K562 (cell line): ENCODE measurements around the gene WIF1. TPM values are rescaled to one million over a fixed set of nuclear protein-coding genes. Genes with fewer than 3 reads are reported as not detected.
A peak's percentile ranks its signal among the peaks of the same experiment; 100 is the strongest.

Source experiments
- ATAC-seq: fragments of 200-7000 bp; cut with Tn5 transposase; 3 replicates; pipeline ENCODE4 v1.9.1; 2020; ENCODE audit warnings: moderate library complexity
- BruUV-seq: library from RNA; stranded (reverse); fragments of 400-500 nt; replicated peaks from 2 replicates; lab custom pipeline; 2021; lab: Mats Ljungman, UMichigan
- CTCF ChIA-PET: fragments of 300-600 bp; formaldehyde crosslinking; extraction: SDS; loops from one replicate; lab custom pipeline; 2021; ENCODE audit warnings: low intra/inter-chr PET ratio; lab: Yijun Ruan, JAX
- POLR2A ChIA-PET: fragments of 300-600, 350-650 bp; sonication (Branson Sonifier 250); formaldehyde crosslinking; extraction: SDS; loops from one replicate; lab custom pipeline; 2021; ENCODE audit warnings: antibody characterized with exemption, inconsistent platforms; lab: Yijun Ruan, JAX
- DNase-seq, 4 experiments: peaks; one replicate each; pipeline versions ENCODE4 v3.0.0 to v3.0.0-alpha.2; 2011 to 2018; ENCODE audit warnings: low spot score in 3 of 4, mixed read lengths in 3 of 4; ENCODE audit errors: extremely low read depth in 1 of 4
- FAIRE-seq: peaks from 2 replicates; lab custom pipeline; 2011; peaks lifted over from hg19 to GRCh38; lab: Jason Lieb, UNC
- H2AFZ ChIP-seq: 2 replicates; pipeline ENCODE4 v1.6.0; 2011; ENCODE audit warnings: low read depth, low read length, control low read depth, inconsistent platforms
- H3K27ac ChIP-seq: fragments of 200-600 bp; 3 replicates; pipeline ENCODE4 v1.8.0; 2011; ENCODE audit warnings: low read depth, mild to moderate bottlenecking, control low read depth, inconsistent platforms, low read length, moderate library complexity, mixed read lengths; ENCODE audit errors: extremely low read depth
- H3K27me3 ChIP-seq, 2 experiments: fragments of 300-600 bp in 1 of 2; 2 replicates in 1 of 2; 3 replicates in 1 of 2; pipeline versions ENCODE4 v1.6.0 to v1.8.0; 2011; ENCODE audit warnings: inconsistent platforms in 2 of 2, low read length in 2 of 2, mild to moderate bottlenecking in 1 of 2, mixed read lengths in 1 of 2, moderate library complexity in 1 of 2; ENCODE audit not compliant: control insufficient read depth in 2 of 2, insufficient read depth in 2 of 2
- H3K36me3 ChIP-seq: fragments of 300-600 bp; 3 replicates; pipeline ENCODE4 v1.8.0; 2011; ENCODE audit warnings: mild to moderate bottlenecking, low read length, inconsistent platforms; ENCODE audit not compliant: control insufficient read depth, insufficient read depth
- H3K4me1 ChIP-seq, 2 experiments: fragments of 200-600 bp in 1 of 2; replicated peaks in 1 of 2; 2 replicates in 1 of 2; 3 replicates in 1 of 2; pipeline versions ENCODE4 v1.5.1 to v1.8.0; 2011; ENCODE audit warnings: inconsistent platforms in 2 of 2, low read length in 2 of 2, mild to moderate bottlenecking in 1 of 2, mixed read lengths in 1 of 2, moderate library complexity in 1 of 2; ENCODE audit not compliant: control insufficient read depth in 2 of 2, insufficient read depth in 2 of 2
- H3K4me2 ChIP-seq: 2 replicates; pipeline ENCODE4 v1.6.1; 2011; ENCODE audit warnings: low read length, control low read depth, inconsistent platforms, mixed read lengths; ENCODE audit not compliant: insufficient read depth
- H3K4me3 ChIP-seq: fragments of 200-600 bp; sonication (generic), shearing (Covaris generic); 2 replicates; pipeline ENCODE4 v1.5.1; 2016; ENCODE audit warnings: control low read depth, inconsistent platforms
- H3K79me2 ChIP-seq: fragments of 200-600 bp; 3 replicates; pipeline ENCODE4 v1.8.0; 2011; ENCODE audit warnings: low read length, inconsistent platforms; ENCODE audit not compliant: control insufficient read depth, insufficient read depth
- H3K9ac ChIP-seq, 2 experiments: 2 replicates each; pipeline versions ENCODE4 v1.6.0 to v1.6.1; 2011; ENCODE audit warnings: low read depth in 2 of 2, low read length in 2 of 2, control low read depth in 1 of 2, inconsistent platforms in 1 of 2, mild to moderate bottlenecking in 1 of 2, mixed read lengths in 1 of 2; ENCODE audit not compliant: insufficient read depth in 1 of 2
- H3K9me1 ChIP-seq: one replicate; pipeline ENCODE4 v1.6.0; 2011; ENCODE audit warnings: inconsistent platforms, mild to moderate bottlenecking, low read length, moderate library complexity; ENCODE audit not compliant: control insufficient read depth, insufficient read depth
- H3K9me3 ChIP-seq: replicated peaks from 2 replicates; pipeline ENCODE4 v1.5.1; 2011; ENCODE audit warnings: low read depth, low read length, inconsistent platforms; ENCODE audit not compliant: control insufficient read depth, insufficient read depth
- H4K20me1 ChIP-seq: replicated peaks from 2 replicates; pipeline ENCODE4 v1.6.1; 2011; ENCODE audit warnings: low read length, inconsistent platforms, mixed read lengths; ENCODE audit not compliant: control insufficient read depth, insufficient read depth
- NEUROD1 ChIP-seq: fragments of 150-350 bp; IDR thresholded peaks from 2 replicates; pipeline ENCODE4 v1.6.1; 2014; ENCODE audit warnings: borderline replicate concordance, low read length, low read depth; ENCODE audit not compliant: partially characterized antibody
- RBM25 ChIP-seq: fragments of 200-400 bp; formaldehyde crosslinking; IDR thresholded peaks from 2 replicates; pipeline ENCODE4 v1.6.1; 2018; ENCODE audit warnings: low read length, low read depth, moderate library complexity; ENCODE audit not compliant: severe bottlenecking
- RUNX1 ChIP-seq: sonication (generic); IDR thresholded peaks from 2 replicates; pipeline ENCODE4 v1.6.1; 2016; ENCODE audit warnings: antibody characterized with exemption, low read depth
- SMARCA5 ChIP-seq: fragments of 450-650 bp; IDR thresholded peaks from 2 replicates; pipeline ENCODE4 v1.6.1; 2016
- SRSF7 ChIP-seq: fragments of 200-400 bp; formaldehyde crosslinking; optimal IDR thresholded peaks from 2 replicates; pipeline ENCODE3; 2017; ENCODE audit warnings: mild to moderate bottlenecking, low read depth, low read length
- TAF1 ChIP-seq: IDR thresholded peaks from 2 replicates; pipeline ENCODE4 v1.6.1; 2011; ENCODE audit warnings: mild to moderate bottlenecking, low read length, moderate library complexity; ENCODE audit not compliant: insufficient read depth, control insufficient read depth, severe bottlenecking; ENCODE audit errors: extremely low read depth
- ZNF121 ChIP-seq: sonication (generic); formaldehyde crosslinking; conservative IDR thresholded peaks from 2 replicates; pipeline ENCODE4 v1.8.0; 2022; ENCODE audit warnings: missing genetic modification reagents
- ZNF280A ChIP-seq: fragments of 450-650 bp; IDR thresholded peaks from 2 replicates; pipeline ENCODE4 v1.6.1; 2018; ENCODE audit warnings: mild to moderate bottlenecking, low read depth; ENCODE audit not compliant: partially characterized antibody
- ZNF311 ChIP-seq: fragments of 250-450 bp; sonication (Bioruptor Pico); IDR thresholded peaks from 2 replicates; pipeline ENCODE4 v1.4.0; 2020; ENCODE audit warnings: mild to moderate bottlenecking, moderate library complexity
- ZNF586 ChIP-seq: fragments of 450-650 bp; formaldehyde crosslinking; conservative IDR thresholded peaks from 2 replicates; pipeline ENCODE4 v1.4.0; 2020; ENCODE audit warnings: mild to moderate bottlenecking, moderate library complexity
- WGBS: fragments of 100-300 bp; shearing (Covaris generic); methylation state at CpG from one replicate; pipeline ENCODE4 v1.1.6; 2016; ENCODE audit warnings: low coverage, mixed read lengths; ENCODE audit not compliant: insufficient coverage; ENCODE audit errors: missing lambda C conversion rate; 5-methylcytosine and 5-hydroxymethylcytosine counted together
- in situ Hi-C: fragments of 300-500 bp; cut with MboI; formaldehyde crosslinking; loops from 4 replicates; pipeline ENCODE4 v1.15.0; 2018; ENCODE audit warnings: inconsistent platforms, mixed read lengths
- intact Hi-C: fragments of 100-400 bp; cut with micrococcal nuclease; formaldehyde crosslinking; loops from 2 replicates; pipeline ENCODE4 v1.14.2; 2022
- polyA plus RNA-seq, 8 experiments: library from polyadenylated mRNA; depleted of rRNA in 4 of 8; stranded (reverse) in 5 of 8; unstranded in 3 of 8; fragments of >200 nt; fragmentation: Nextera tagmentation in 2 of 8; fragmentation: Illumina TruSeq in 1 of 8; extraction: Ambion mirVana in 2 of 8; extraction: Trizol in 1 of 8; gene quantifications; 2 replicates each; pipeline versions ENCODE4 v1.2.1 to v1.2.3, GENCODE V29; 2011 to 2014; ENCODE audit warnings: inconsistent platforms in 1 of 8, missing spikeins in 1 of 8
- total RNA-seq, 7 experiments: library from RNA; depleted of rRNA in 6 of 7; stranded (reverse); fragments of >200 nt in 6 of 7; fragmentation: Illumina TruSeq in 2 of 7; extraction: Trizol in 2 of 7; gene quantifications; 2 replicates each; pipeline versions ENCODE4 v1.2.1 to v1.2.3, GENCODE V29; 2011 to 2021; ENCODE audit warnings: low replicate concordance in 1 of 7
- TF ChIP-seq, protein P1 (sequence below): sonication (generic); formaldehyde crosslinking; IDR thresholded peaks from 2 replicates; pipeline ENCODE4 v1.8.1; 2023; ENCODE audit warnings: mild to moderate bottlenecking, missing genetic modification reagents

WIF1 gene
- total and polyA plus RNA-seq, 9 of the 15 experiments (the other 6 are each of a cell fraction or from before 2014, with no cell fraction given), result not detected

DNA sequence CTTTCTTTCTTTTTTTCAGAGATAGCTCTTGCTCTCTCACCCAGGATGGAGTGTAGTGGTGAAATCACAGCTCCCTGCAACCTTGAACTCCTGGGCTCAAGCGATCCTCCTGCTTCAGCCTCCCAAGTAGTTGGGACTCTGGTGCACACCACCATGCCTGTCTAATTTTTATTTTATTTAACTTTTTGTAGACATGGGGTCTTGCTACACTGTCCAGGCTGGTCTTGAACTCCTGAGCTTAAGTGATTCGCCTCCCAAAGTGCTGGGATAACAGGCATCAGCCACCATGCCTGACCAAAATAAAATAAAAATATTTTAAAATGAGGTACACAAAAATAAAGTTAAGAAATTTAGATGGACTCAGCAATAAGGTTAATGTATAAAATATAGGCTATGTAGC is 43.1 kb upstream of the WIF1 start:
- Histone ChIP-seq H3K4me3 (no peak overlapping the region), H3K36me3 (no peaks in the 10 kb centered on the region), H4K20me1 (no peaks in the 10 kb centered on the region), H3K9ac (no peak overlapping the region), H3K9me1 (no peaks in the 10 kb centered on the region), H3K79me2 (peaks cover 8% of the 10 kb centered on the region; the same call in 2 of the 3 replicates), H3K27me3 (peaks cover 0 to 3% of the 10 kb centered on the region in 2 experiments; a peak in 2 of 5 replicates), H3K4me1 (peaks cover 0 to 2% of the 10 kb centered on the region in 2 experiments; a peak in 2 of 5 replicates), H3K27ac (no peak overlapping the region), H2AFZ (no peak overlapping the region), H3K9me3 (no peaks in the 10 kb centered on the region), H3K4me2 (no peak overlapping the region)
- in situ Hi-C loops, result no loop called here
- POLR2A ChIA-PET, result interaction anchor here (0.6 to 1.1 kb wide), 2 partner anchors 9 to 580 kb away, joined by 3 read pairs; no protein-coding TSS in a partner anchor
- TF ChIP-seq ZNF121 (peak; percentile 65), TAF1 (no peak), RBM25 (peak; percentile 58)
- BruUV-seq, result no TSS peak
- intact Hi-C loops, result no loop called here
- CTCF ChIA-PET, result no interaction called here
- DNase-seq (no peak), FAIRE-seq (no peak), ATAC-seq (no peak)
- WGBS, result 16% methylated on average over 2 of the region's 2 CpGs

GRCh38 chr12:65162609-65163008 is 41.5 kb upstream of the WIF1 start:
- 67% methylated on average over 1 of the region's 1 CpG for WGBS
- ChIA-PET POLR2A (no interaction called here), CTCF (no interaction called here)
- no TSS peak for BruUV-seq
- H3K27me3 ChIP-seq, result peaks cover 0 to 3% of the 10 kb centered on the region in 2 experiments; a peak in 2 of 5 replicates
- no peak for DNase-seq
- in situ Hi-C loops (no loop called here), intact Hi-C loops (no loop called here)
- H3K4me2 ChIP-seq, result no peak overlapping the region
- H3K4me1 ChIP-seq, result no peaks in the 10 kb centered on the region
- H4K20me1 ChIP-seq, result no peaks in the 10 kb centered on the region
- no peaks in the 10 kb centered on the region for H3K9me1 ChIP-seq
- no peak overlapping the region for H3K9ac ChIP-seq
- ATAC-seq, result no peak
- no peaks in the 10 kb centered on the region for H3K79me2 ChIP-seq
- H3K9me3 ChIP-seq, result no peaks in the 10 kb centered on the region
- H2AFZ ChIP-seq, result no peak overlapping the region
- no peak overlapping the region for H3K27ac ChIP-seq
- FAIRE-seq, result no peak
- H3K4me3 ChIP-seq, result no peak overlapping the region
- no peaks in the 10 kb centered on the region for H3K36me3 ChIP-seq
- TF ChIP-seq NEUROD1, result no peak
- no peak for TF ChIP-seq ZNF311 (CRISPR knock-in tag)
- TF ChIP-seq SRSF7, result no peak
- no peak for TF ChIP-seq RUNX1
- TF ChIP-seq SMARCA5, result no peak
- no peak for TF ChIP-seq ZNF586 (CRISPR knock-in tag)
- TF ChIP-seq, protein P1, sequence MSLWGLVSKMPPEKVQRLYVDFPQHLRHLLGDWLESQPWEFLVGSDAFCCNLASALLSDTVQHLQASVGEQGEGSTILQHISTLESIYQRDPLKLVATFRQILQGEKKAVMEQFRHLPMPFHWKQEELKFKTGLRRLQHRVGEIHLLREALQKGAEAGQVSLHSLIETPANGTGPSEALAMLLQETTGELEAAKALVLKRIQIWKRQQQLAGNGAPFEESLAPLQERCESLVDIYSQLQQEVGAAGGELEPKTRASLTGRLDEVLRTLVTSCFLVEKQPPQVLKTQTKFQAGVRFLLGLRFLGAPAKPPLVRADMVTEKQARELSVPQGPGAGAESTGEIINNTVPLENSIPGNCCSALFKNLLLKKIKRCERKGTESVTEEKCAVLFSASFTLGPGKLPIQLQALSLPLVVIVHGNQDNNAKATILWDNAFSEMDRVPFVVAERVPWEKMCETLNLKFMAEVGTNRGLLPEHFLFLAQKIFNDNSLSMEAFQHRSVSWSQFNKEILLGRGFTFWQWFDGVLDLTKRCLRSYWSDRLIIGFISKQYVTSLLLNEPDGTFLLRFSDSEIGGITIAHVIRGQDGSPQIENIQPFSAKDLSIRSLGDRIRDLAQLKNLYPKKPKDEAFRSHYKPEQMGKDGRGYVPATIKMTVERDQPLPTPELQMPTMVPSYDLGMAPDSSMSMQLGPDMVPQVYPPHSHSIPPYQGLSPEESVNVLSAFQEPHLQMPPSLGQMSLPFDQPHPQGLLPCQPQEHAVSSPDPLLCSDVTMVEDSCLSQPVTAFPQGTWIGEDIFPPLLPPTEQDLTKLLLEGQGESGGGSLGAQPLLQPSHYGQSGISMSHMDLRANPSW (CRISPR knock-in tag), result no peak
- TF ChIP-seq ZNF280A, result no peak
